ENCODE measurements around the gene PSKH1.

The PSKH1 gene

DNA sequence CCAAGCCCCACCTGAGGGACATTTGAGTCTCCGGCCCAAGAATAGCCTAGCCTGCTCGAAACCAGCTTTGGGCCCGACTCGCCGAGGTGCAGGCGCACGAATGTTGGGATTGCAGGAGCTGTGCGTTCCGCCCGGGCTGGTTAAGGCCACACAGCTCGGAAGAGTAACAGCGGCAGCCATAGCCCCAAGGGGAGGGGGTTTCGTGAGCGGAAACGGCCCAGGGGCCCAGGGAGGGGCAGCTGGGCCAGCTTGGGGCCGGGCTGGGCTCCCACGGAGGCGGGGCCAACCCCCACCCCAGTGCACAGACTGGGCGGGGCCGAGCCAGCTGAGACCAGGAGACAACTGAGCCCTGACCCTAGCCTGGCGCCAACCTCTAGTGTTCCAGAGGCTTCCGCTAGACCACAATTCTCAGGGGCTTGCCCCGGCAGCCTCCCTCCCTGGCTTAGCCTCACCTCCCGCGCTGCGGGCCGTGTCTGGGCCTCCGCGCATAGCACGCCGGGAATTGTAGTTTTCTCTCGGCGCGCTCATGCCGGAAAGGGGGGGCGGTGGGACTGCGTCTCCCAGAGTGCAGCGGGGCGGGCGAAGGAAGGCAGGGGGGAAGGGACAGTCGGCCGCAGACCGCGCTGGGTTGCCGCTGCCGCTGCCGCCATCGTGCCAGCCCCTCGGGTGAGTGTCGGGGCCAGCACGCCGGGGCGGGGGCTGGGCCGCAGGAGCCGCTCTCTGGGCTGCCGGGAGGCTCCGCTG lies 46.6 kb upstream of the PSKH1 start, which contains the start of gene NUTF2:
NUTF2 (plus strand) TSS at position 614 of the 744 bp plus-strand sequence. CDS start 18,198 bp downstream, outside the sequence.
- Mint-ChIP-seq H3K36me3 (ENCODE audit: low read depth) (peaks cover 4% of the 10 kb centered on the region), H3K27me3 (ENCODE audit: low read depth) (peaks cover 4% of the 10 kb centered on the region), H3K27ac (peak within 1 kb of the TSS; percentile 96 to 98 (median 98)), H3K4me1 (peaks cover 50% of the 10 kb centered on the region), H3K9me3 (no peaks in the 10 kb centered on the region), H3K4me3 (peak within 1 kb of the TSS; percentile 93 to 98 (median 95))
- TF ChIP-seq, protein P1, sequence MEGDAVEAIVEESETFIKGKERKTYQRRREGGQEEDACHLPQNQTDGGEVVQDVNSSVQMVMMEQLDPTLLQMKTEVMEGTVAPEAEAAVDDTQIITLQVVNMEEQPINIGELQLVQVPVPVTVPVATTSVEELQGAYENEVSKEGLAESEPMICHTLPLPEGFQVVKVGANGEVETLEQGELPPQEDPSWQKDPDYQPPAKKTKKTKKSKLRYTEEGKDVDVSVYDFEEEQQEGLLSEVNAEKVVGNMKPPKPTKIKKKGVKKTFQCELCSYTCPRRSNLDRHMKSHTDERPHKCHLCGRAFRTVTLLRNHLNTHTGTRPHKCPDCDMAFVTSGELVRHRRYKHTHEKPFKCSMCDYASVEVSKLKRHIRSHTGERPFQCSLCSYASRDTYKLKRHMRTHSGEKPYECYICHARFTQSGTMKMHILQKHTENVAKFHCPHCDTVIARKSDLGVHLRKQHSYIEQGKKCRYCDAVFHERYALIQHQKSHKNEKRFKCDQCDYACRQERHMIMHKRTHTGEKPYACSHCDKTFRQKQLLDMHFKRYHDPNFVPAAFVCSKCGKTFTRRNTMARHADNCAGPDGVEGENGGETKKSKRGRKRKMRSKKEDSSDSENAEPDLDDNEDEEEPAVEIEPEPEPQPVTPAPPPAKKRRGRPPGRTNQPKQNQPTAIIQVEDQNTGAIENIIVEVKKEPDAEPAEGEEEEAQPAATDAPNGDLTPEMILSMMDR (IDR thresholded peaks at IDR 0.05; ENCODE audit: unreplicated experiment in 3 of 3), result no peak

DNA sequence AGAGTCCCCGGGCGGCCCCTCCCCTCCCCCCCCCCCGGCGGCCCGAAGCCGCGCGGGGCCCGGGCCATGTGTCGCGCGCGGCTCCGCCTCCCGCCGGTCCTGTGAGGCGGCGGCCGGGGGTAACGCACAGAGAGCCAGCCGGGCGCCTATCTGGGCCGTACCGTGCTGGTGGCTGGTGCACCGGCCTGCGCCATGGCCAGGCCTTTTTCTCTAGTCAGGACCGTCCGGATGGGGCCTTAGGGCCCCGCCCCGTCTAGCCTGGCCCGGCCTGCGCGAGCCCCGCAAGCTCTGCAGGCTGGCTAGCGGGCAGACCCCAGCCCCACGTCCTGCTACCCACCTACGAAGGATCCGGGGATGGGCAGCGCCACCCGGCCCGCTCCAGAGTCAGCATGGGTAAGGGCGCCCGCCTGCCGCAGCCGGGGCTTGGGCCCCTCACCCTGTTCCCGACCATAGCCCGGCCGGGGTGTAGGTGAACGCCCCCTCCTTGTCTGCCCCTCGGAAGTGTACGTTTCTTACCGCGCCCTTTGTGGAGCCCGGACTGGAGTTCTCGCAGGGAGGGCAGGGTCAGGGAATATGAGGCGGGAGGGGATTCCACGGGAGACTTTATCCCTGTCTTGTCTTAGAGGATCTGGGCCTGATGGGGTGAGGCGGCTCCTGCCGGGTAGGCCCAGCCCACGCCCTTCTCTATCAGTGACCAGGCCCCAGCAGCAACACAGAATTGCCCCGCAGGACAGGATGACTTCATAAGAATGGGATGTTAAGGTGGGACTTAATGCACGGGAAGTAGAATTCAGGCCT lies 45.8 kb upstream of the PSKH1 start, which contains the start of gene CENPT:
CENPT (minus strand) TSS at position 630 of the 798 bp plus-strand sequence. CDS start 13,834 bp downstream, outside the sequence.
- TF ChIP-seq, protein P1 (IDR thresholded peaks at IDR 0.05; ENCODE audit: unreplicated experiment in 3 of 3), result no peak
- H3K27ac Mint-ChIP-seq, result peak within 1 kb of the TSS; percentile 96 to 98 (median 98)
- H3K4me1 Mint-ChIP-seq, result peaks cover 45% of the 10 kb centered on the region
- peak within 1 kb of the TSS; percentile 93 to 98 (median 95) for H3K4me3 Mint-ChIP-seq
- H3K9me3 Mint-ChIP-seq, result no peaks in the 10 kb centered on the region
- peaks cover 4% of the 10 kb centered on the region for H3K27me3 Mint-ChIP-seq (ENCODE audit: low read depth)
- peaks cover 4% of the 10 kb centered on the region for H3K36me3 Mint-ChIP-seq (ENCODE audit: low read depth)

DNA sequence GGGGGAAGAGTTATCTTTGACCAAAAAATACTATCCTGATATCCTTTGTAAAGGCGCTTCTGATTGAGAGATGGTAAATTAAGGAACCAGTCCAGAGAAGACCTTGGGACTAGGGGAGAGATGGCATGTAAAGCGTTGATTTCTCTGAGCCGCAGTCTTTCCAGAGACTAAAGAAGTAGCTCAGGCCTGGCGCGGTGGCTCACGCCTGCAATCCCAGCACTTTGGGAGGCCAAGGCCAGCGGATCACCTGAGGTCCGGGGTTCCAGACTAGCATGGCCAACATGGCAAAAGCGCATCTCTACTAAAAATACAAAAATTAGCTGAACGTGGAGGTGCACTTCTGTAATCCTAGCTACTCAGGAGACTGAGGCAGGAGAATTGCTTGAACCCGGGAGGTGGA lies 44.9 kb upstream of the PSKH1 start:
- H3K4me3 Mint-ChIP-seq, result peak overlapping the region; percentile 93 to 98 (median 95)
- H3K9me3 Mint-ChIP-seq, result no peaks in the 10 kb centered on the region
- H3K27me3 Mint-ChIP-seq (ENCODE audit: low read depth), result peaks cover 4% of the 10 kb centered on the region
- H3K36me3 Mint-ChIP-seq (ENCODE audit: low read depth), result peaks cover 4% of the 10 kb centered on the region
- H3K27ac Mint-ChIP-seq, result peak overlapping the region; percentile 82 to 98 (median 91)
- TF ChIP-seq, protein P1 (IDR thresholded peaks at IDR 0.05; ENCODE audit: unreplicated experiment in 3 of 3), result no peak
- H3K4me1 Mint-ChIP-seq, result peaks cover 41% of the 10 kb centered on the region

DNA sequence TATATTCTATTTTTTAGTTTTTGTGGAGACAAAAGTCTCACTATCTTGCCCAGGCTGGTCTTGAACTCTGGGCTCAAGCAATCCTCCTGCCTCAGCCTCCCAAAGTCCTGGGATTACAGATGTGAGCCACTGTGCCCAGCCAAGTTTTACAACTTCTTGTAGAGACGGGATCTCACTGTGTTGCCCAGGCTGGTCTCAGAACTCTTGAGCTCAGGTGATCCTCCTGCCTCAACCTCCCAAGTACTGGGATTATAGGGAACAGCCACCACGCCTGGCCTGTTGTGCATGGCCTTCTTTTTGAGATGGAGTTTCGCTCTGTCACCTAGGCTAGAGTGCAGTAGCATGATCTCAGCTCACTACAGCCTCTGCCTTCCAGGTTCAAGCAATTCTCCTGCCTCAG lies 39.4 kb upstream of the PSKH1 start:
- Mint-ChIP-seq H3K36me3 (ENCODE audit: low read depth) (peaks cover 25% of the 10 kb centered on the region), H3K27me3 (ENCODE audit: low read depth) (no peaks in the 10 kb centered on the region), H3K4me1 (peaks cover 19% of the 10 kb centered on the region), H3K27ac (no peak overlapping the region), H3K9me3 (no peaks in the 10 kb centered on the region), H3K4me3 (no peak overlapping the region)
- TF ChIP-seq, protein P1 (IDR thresholded peaks at IDR 0.05; ENCODE audit: unreplicated experiment in 3 of 3), result no peak

DNA sequence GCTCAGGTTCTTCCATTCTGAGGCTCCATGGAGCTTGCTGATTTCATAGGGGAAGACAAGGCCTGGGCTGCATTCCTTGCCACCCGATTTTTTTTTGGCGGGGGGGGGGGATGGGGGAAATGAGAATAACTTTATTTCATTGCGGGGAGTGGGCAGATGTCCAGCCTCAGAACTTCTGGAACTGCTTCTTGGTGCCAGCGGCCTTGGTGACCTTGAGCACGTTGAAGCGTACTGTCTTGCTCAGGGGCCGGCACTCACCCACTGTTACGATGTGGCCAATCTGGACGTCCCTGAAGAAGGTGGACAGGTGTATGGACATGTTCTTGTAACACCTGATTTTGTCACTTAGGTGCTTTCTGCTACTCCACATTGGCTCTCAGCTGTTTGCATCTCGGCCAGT lies 37.3 kb upstream of the PSKH1 start:
- Mint-ChIP-seq H3K4me3 (no peak overlapping the region), H3K27me3 (ENCODE audit: low read depth) (no peaks in the 10 kb centered on the region), H3K27ac (no peak overlapping the region), H3K9me3 (no peaks in the 10 kb centered on the region), H3K4me1 (peaks cover 16% of the 10 kb centered on the region), H3K36me3 (ENCODE audit: low read depth) (peaks cover 22% of the 10 kb centered on the region)
- TF ChIP-seq, protein P1 (IDR thresholded peaks at IDR 0.05; ENCODE audit: unreplicated experiment in 3 of 3), result no peak
